Stimulated activated effector memory CD8-positive, alpha-beta T cell treated with anti-CD3 and anti-CD28 coated beads, Interleukin-12 subunit alpha, Interleukin-12 subunit beta, amount 100 ng/mL, for 72 hours (primary cell): ENCODE measurements around the gene RNF103.
A peak's percentile ranks its signal among the peaks of the same experiment; 100 is the strongest.

Source experiments
- ATAC-seq: fragments of 150-1000 bp; cut with Tn5 transposase; 2 replicates; pipeline ENCODE4 v1.10.0; 2021
- DNase-seq, 2 donors: peaks; one replicate each; pipeline ENCODE4 v3.0.0; 2021 to 2022; ENCODE audit warnings: low spot score in 2 of 2
- H3K27ac Mint-ChIP-seq: one replicate; pipeline ENCODE4 v1.8.0; 2022; ENCODE audit warnings: mild to moderate bottlenecking, mixed read lengths
- H3K36me3 Mint-ChIP-seq: one replicate; pipeline ENCODE4 v1.8.0; 2022; ENCODE audit warnings: mild to moderate bottlenecking, mixed read lengths
- H3K4me1 Mint-ChIP-seq: one replicate; pipeline ENCODE4 v1.8.0; 2022; ENCODE audit warnings: mixed read lengths
- H3K4me3 Mint-ChIP-seq: one replicate; pipeline ENCODE4 v1.8.0; 2022; ENCODE audit warnings: mild to moderate bottlenecking, mixed read lengths
- H3K9me3 Mint-ChIP-seq: one replicate; pipeline ENCODE4 v1.8.0; 2022; ENCODE audit warnings: mixed read lengths

Gene RNF103

GRCh38 chr2:86634352-86634751 is 10.7 kb upstream of the RNF103 start:
- Mint-ChIP-seq H3K36me3 (no peaks in the 10 kb centered on the region), H3K4me1 (no peaks in the 10 kb centered on the region), H3K9me3 (no peaks in the 10 kb centered on the region), H3K4me3 (no peak overlapping the region), H3K27ac (no peak overlapping the region)
- DNase-seq, result no peak
- no peak for ATAC-seq

DNA sequence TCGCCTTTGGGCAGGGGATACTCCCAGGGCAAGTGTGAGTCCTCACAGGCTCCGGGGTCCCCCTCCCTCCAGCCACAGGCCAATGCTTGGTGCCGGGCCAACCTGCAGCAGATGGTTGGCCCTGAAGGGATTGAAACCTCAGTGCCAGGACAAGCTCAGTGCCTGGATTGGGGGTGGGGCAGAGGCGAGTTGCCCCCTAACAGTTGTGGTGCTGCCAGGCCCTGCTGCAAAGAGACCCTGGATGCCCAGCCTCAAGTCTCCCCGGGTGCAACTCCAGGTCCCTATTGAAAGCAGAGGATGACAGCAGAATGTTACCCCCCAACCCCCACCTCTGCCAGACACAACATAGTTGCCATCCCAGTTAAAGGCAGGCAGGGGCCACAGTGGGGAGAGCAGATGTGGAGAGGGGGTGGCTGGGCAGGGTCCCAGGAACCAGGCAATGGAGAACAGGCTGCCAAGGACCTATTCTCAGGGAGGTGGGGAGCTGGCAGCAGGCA is 9.5 kb upstream of the RNF103 start:
- Mint-ChIP-seq H3K27ac (no peak overlapping the region), H3K36me3 (no peaks in the 10 kb centered on the region)
- ATAC-seq, result no peak

GRCh38 chr2:86632672-86633071 is 9.0 kb upstream of the RNF103 start:
- H3K4me1 Mint-ChIP-seq, result no peaks in the 10 kb centered on the region
- no peaks in the 10 kb centered on the region for H3K36me3 Mint-ChIP-seq
- ATAC-seq (no peak), DNase-seq (no peak)
- H3K9me3 Mint-ChIP-seq, result no peaks in the 10 kb centered on the region
- no peak overlapping the region for H3K27ac Mint-ChIP-seq
- no peak overlapping the region for H3K4me3 Mint-ChIP-seq

More for the DNA sequence above, 9.5 kb upstream of the RNF103 start:
- no peaks in the 10 kb centered on the region for H3K9me3 Mint-ChIP-seq
- H3K4me3 Mint-ChIP-seq, result no peak overlapping the region
- no peaks in the 10 kb centered on the region for H3K4me1 Mint-ChIP-seq
- no peak for DNase-seq

- no peaks in the 10 kb centered on the region for H3K36me3 Mint-ChIP-seq
- no peak overlapping the region for H3K4me3 Mint-ChIP-seq
- H3K4me1 Mint-ChIP-seq, result no peaks in the 10 kb centered on the region
- H3K27ac Mint-ChIP-seq, result no peak overlapping the region
- no peaks in the 10 kb centered on the region for H3K9me3 Mint-ChIP-seq
- ATAC-seq, result no peak
- DNase-seq, result no peak
These were observed 8.3 kb upstream of the RNF103 start for GRCh38 chr2:86631846-86632485.

DNA sequence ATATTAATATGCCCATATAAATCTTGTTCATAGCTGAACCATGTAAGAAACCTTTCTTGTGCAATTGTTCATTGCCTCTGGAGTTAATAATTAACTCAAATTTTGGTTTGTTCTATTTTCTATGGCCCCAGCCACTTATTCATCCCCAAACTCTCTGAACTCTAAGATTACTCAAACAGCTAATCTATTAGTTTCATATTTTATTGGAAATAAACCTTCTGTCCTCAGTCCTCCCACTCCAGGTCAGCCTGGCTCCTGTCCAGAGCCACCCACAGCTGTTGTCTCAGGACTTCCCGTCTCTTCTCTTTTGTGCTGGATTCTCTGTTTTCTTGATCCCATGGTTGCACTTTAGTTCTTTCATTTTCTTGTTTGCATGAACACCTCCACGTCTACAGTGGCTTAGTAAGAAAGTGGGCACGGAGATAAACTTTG is 4.4 kb upstream of the RNF103 start:
- H3K9me3 Mint-ChIP-seq, result no peaks in the 10 kb centered on the region

DNA sequence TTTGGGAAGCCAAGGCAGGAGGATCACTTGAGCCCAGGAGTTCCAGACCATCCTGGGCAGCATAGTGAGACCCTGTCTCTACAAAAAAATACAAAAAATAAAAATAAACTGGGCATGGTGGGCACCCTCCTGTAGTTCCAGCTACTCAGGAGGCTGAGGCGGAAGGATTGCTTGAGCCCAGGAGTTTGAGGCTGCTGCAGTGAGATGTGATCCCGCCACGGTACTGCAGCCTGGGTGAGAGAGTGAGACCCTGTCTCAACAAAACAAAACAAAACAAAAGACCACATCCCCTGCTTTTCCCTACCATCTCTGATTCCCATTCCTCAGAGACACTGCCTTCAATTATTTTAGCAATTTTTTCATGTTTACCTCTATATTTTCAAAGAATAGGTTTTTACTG is 3.9 kb upstream of the RNF103 start:
- Mint-ChIP-seq H3K9me3 (no peaks in the 10 kb centered on the region), H3K4me1 (peaks cover 7% of the 10 kb centered on the region), H3K36me3 (peaks cover 7% of the 10 kb centered on the region), H3K27ac (no peak overlapping the region), H3K4me3 (no peak overlapping the region)
- DNase-seq (no peak), ATAC-seq (no peak)

More for the DNA sequence above, 4.4 kb upstream of the RNF103 start:
- no peak overlapping the region for H3K4me3 Mint-ChIP-seq
- no peak for ATAC-seq
- no peak for DNase-seq
- H3K36me3 Mint-ChIP-seq, result peaks cover 2% of the 10 kb centered on the region
- H3K4me1 Mint-ChIP-seq, result peaks cover 7% of the 10 kb centered on the region
- no peak overlapping the region for H3K27ac Mint-ChIP-seq

DNA sequence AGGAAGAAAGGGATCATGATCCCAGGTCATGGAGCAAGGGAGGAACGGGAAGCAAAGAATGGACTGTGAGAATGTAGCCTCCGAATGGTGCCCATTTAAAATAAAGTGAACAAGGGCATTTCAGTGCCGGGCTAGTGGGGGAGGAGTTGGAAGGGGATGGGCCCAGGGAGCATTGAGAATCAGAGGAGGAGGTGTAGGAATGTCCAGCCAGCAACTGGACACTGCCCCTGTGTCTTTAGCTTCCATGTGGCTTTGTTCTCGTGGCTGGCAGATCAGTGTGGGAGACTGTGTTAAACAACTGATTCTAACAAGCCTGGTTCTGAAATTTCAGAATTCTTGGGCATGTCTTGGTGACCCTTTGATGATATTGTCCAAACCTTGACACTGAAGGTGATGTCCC is 1.4 kb upstream of the RNF103 start:
- H3K4me1 Mint-ChIP-seq, result peaks cover 14% of the 10 kb centered on the region
- ATAC-seq (no peak), DNase-seq (no peak)
- no peaks in the 10 kb centered on the region for H3K9me3 Mint-ChIP-seq
- H3K4me3 Mint-ChIP-seq, result no peak overlapping the region
- peaks cover 13% of the 10 kb centered on the region for H3K36me3 Mint-ChIP-seq
- no peak overlapping the region for H3K27ac Mint-ChIP-seq

DNA sequence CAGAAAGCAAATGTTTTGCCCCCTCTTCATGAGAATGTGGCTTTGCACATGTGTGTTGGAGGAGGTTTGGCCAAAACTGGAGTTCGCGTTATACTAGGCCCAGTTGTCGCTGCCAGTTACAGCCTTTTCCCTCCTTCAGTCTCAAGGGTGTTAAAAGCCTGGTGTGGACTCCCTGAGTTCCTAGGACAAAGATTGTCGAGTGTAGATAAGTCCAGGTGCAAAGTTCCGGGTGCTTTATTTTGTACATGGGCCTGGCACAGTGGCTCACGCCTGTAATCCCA is 542 bp upstream of the RNF103 start:
- Mint-ChIP-seq H3K4me1 (peaks cover 14% of the 10 kb centered on the region), H3K4me3 (peak overlapping the region; percentile 89), H3K27ac (peak overlapping the region; percentile 96), H3K36me3 (peaks cover 22% of the 10 kb centered on the region), H3K9me3 (no peaks in the 10 kb centered on the region)
- no peak for ATAC-seq
- DNase-seq, result no peak

GRCh38 chr2:86623043-86623493 is 597 bp downstream of the RNF103 start:
- Mint-ChIP-seq H3K27ac (peak overlapping the region; percentile 96), H3K4me1 (peaks cover 14% of the 10 kb centered on the region), H3K4me3 (peak overlapping the region; percentile 89), H3K36me3 (peaks cover 33% of the 10 kb centered on the region), H3K9me3 (no peaks in the 10 kb centered on the region)
- DNase-seq (peak; percentile 46 to 82), ATAC-seq (peak; percentile 52)

DNA sequence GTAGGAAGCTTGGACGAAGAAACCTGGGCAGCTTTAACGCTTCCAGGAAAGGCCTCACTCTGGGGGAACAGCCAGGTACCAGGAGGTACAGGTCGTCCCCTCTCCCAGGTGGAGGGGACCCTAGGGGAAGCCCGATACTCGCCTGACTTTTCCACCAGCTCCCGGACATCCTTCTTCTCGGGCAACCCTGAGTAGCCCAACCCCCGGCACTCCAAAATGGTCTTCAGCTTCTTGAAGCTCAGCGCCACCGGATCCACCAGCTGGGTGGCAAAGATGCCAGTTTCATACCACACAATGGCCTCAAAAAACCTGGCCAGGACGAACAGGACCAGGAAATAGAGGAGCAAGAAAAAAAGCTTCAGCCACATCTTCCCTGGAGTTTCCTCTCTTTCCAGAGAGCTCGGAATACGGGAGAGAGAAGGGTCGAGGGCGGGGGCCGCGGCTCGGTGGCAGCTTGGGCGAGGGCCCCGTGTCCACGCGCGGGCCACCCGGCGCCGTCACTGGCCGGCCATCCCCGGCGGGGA is 1.1 kb downstream of the RNF103 start:
- peak overlapping the region; percentile 96 for H3K27ac Mint-ChIP-seq
- no peaks in the 10 kb centered on the region for H3K9me3 Mint-ChIP-seq
- H3K4me1 Mint-ChIP-seq, result peaks cover 14% of the 10 kb centered on the region
- DNase-seq (peak in 1 of 2 donors; percentile 4), ATAC-seq (no peak)
- H3K36me3 Mint-ChIP-seq, result peaks cover 38% of the 10 kb centered on the region
- peak overlapping the region; percentile 89 for H3K4me3 Mint-ChIP-seq

- peak overlapping the region; percentile 96 for H3K27ac Mint-ChIP-seq
- H3K4me1 Mint-ChIP-seq, result peaks cover 14% of the 10 kb centered on the region
- DNase-seq (no peak), ATAC-seq (no peak)
- peak overlapping the region; percentile 89 for H3K4me3 Mint-ChIP-seq
- peaks cover 49% of the 10 kb centered on the region for H3K36me3 Mint-ChIP-seq
- H3K9me3 Mint-ChIP-seq, result no peaks in the 10 kb centered on the region
These were observed 2.3 kb downstream of the RNF103 start for GRCh38 chr2:86621280-86621943.

- Mint-ChIP-seq H3K9me3 (no peaks in the 10 kb centered on the region), H3K4me1 (peaks cover 18% of the 10 kb centered on the region), H3K36me3 (peaks cover 54% of the 10 kb centered on the region), H3K4me3 (no peak overlapping the region), H3K27ac (peak overlapping the region; percentile 43)
- ATAC-seq, result no peak
- DNase-seq, result no peak
These were observed 5.9 kb downstream of the RNF103 start for GRCh38 chr2:86617738-86618137.

DNA sequence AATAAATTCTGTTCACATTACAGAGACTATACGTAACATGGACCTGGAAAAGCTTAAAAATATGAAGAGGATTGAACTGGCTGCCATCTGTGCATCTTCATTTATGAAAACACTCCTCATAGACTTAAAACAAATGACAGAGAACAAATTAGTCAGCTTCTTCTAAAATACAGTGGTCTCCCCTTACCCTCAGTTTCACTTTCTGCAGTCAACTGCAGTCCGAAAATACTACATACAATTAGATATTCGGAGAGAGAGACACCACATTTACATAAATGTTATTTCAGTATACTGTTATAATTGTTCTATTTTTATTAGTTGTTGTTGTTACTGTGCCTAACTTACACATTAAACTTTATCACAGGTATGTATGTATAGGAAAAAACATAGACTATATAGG is 6.5 kb downstream of the RNF103 start:
- Mint-ChIP-seq H3K36me3 (peaks cover 50% of the 10 kb centered on the region), H3K4me1 (peaks cover 18% of the 10 kb centered on the region)
- no peak for ATAC-seq

DNA sequence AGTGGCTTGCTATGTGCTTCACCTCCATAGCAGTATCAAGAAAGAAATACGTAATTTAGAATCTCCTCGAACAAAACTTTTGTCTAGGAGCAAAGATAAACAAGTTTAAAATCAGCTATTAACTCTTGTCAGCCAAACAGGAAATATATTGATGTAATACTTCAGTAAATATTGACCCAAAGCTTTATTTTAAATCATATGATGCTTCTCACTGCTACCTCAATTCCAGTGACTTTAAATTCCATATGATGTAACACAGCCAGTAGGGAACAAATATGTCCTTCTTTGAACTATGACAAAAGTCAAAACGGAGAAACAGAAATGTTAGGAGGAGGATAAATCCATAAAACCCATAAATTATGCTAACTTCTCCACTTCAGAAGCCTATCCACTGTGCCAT is 7.2 kb downstream of the RNF103 start:
- peaks cover 55% of the 10 kb centered on the region for H3K36me3 Mint-ChIP-seq
- no peak overlapping the region for H3K27ac Mint-ChIP-seq
- peaks cover 17% of the 10 kb centered on the region for H3K4me1 Mint-ChIP-seq
- no peak for ATAC-seq
- no peak overlapping the region for H3K4me3 Mint-ChIP-seq
- DNase-seq, result no peak
- no peaks in the 10 kb centered on the region for H3K9me3 Mint-ChIP-seq

More for the DNA sequence above, 6.5 kb downstream of the RNF103 start:
- no peaks in the 10 kb centered on the region for H3K9me3 Mint-ChIP-seq
- H3K27ac Mint-ChIP-seq, result no peak overlapping the region
- no peak for DNase-seq
- H3K4me3 Mint-ChIP-seq, result no peak overlapping the region

- no peak for ATAC-seq
- Mint-ChIP-seq H3K36me3 (peaks cover 64% of the 10 kb centered on the region), H3K27ac (no peak overlapping the region)
These were observed 8.1 kb downstream of the RNF103 start for GRCh38 chr2:86615596-86615995.

DNA sequence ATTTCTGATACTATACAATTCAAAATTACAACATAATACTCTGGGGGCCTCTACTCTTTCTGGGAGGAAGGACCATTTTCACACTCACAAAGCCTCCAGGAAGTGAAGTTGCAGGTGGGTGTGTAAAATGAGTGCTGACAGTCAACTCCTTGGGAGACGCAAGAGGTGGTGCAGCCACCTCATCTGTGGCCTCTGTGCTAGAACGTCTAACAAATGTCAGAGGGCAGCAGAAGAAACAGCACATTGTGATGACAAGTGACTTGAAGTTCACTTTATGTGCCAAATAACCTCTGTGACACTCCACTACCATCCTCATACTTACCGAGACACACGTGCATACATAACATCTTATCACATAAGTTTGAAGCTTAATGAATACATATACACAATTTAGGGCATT is 10.2 kb downstream of the RNF103 start:
- ATAC-seq (no peak), DNase-seq (no peak)
- Mint-ChIP-seq H3K27ac (no peak overlapping the region), H3K4me3 (no peak overlapping the region), H3K36me3 (peaks cover 65% of the 10 kb centered on the region), H3K4me1 (peaks cover 26% of the 10 kb centered on the region), H3K9me3 (no peaks in the 10 kb centered on the region)

More at GRCh38 chr2:86615596-86615995, 8.1 kb downstream of the RNF103 start:
- Mint-ChIP-seq H3K9me3 (no peaks in the 10 kb centered on the region), H3K4me1 (peaks cover 22% of the 10 kb centered on the region), H3K4me3 (no peak overlapping the region)
- DNase-seq, result no peak
